Erythroblast (primary cell): ENCODE results near the gene BABAM2.

ENCODE experiments used
- GATA1 ChIP-seq: IDR thresholded peaks from 2 replicates; pipeline ENCODE4 v1.6.1; 2011; ENCODE audit warnings: low read depth, mild to moderate bottlenecking, control low read depth, low read length, moderate library complexity
- POLR2A ChIP-seq: IDR thresholded peaks from 2 replicates; pipeline ENCODE4 v1.6.1; 2011; ENCODE audit warnings: mild to moderate bottlenecking, low read length

GRCh38 chr2:28322981-28323396, 432.5 kb downstream of the BABAM2 start:
- TF ChIP-seq POLR2A (no peak), GATA1 (no peak)
